GM12873 (cell line): ENCODE results near the gene USP30.

ENCODE experiments used
- CTCF ChIP-seq: IDR thresholded peaks from 2 replicates; pipeline ENCODE4 v1.5.1; 2012; ENCODE audit warnings: low read depth, mild to moderate bottlenecking, moderate library complexity, low read length, control low read depth; ENCODE audit not compliant: insufficient read depth; ENCODE audit errors: missing control alignments

The USP30 gene

GRCh38 chr12:109044241-109044640 is 8.1 kb upstream of the USP30 start:
- TF ChIP-seq CTCF, result no peak

GRCh38 chr12:109047081-109047805 is 5.1 kb upstream of the USP30 start:
- no peak for TF ChIP-seq CTCF

- no peak for TF ChIP-seq CTCF
Observed at GRCh38 chr12:109052097-109052413, 321 bp upstream of the USP30 start.

GRCh38 chr12:109053382-109054123 is 1.2 kb downstream of the USP30 start:
- no peak for TF ChIP-seq CTCF

- no peak for TF ChIP-seq CTCF
Observed at GRCh38 chr12:109054520-109054919, 2.1 kb downstream of the USP30 start.

GRCh38 chr12:109056891-109057290 is 4.5 kb downstream of the USP30 start:
- no peak for TF ChIP-seq CTCF

GRCh38 chr12:109057376-109057775 is 5.0 kb downstream of the USP30 start:
- no peak for TF ChIP-seq CTCF
